Islet of Langerhans (tissue), 1 donor: ENCODE measurements around the gene KCNMA1.

ENCODE experiments used
- FAIRE-seq: peaks from one replicate; lab custom pipeline; 2011; peaks lifted over from hg19 to GRCh38; lab: Jason Lieb, UNC

The KCNMA1 gene

GRCh38 chr10:77007834-77008233 lies 629.8 kb downstream of the KCNMA1 start:
- FAIRE-seq = no peak

GRCh38 chr10:77006836-77007511 lies 630.6 kb downstream of the KCNMA1 start:
- no peak for FAIRE-seq

GRCh38 chr10:77005871-77006270 lies 631.7 kb downstream of the KCNMA1 start:
- FAIRE-seq = no peak

DNA sequence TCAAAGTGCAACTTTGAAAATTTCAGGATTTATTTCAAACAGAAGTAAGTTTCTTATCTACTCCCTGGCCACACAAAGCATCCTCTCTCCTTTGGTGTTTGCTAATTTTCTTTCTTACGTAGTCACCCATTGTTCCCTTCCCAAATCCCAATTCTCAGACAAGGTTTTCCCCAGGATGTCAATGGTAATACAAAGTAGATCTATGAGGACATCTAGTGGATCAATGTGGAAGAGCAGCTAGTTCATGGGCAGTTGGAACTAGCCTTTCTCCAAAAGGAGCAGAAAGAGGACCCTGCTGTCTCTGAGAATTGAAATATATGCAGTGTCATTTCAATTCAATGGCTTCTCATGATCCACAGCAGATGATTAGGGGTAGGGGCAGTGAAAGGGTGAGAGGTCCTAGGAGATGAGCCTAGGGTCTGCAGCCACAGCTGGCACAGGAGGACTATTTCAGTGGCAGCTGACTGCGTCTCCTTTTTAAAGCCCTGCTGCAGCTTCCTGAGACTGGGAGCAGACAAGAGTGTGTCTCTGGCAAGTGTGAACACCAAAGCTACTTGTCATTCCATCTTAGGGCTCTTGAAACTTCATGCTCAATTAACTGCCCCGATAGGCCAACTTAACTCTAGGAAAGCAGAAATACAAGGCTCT lies 632.6 kb downstream of the KCNMA1 start:
- peak; percentile 82 for FAIRE-seq

DNA sequence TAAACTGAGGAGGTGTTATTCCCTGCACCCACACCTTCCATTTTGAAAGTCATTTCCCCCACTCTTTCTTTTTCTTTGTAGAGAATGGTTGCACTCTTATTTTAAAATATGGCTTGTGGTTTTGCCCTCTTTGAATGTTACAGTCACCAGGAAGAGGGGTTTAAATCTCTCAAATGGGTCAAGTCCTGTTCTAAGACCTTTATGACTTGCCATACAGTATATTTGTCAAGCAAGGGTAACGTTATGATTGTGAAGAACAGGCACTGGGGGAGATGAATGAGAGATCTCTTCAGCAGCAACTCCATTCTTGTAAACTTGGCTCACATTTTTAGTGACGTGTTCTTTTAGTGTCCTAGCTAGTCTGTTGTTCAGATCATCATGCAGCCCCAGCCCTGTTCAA lies 634.7 kb downstream of the KCNMA1 start:
- FAIRE-seq = no peak

DNA sequence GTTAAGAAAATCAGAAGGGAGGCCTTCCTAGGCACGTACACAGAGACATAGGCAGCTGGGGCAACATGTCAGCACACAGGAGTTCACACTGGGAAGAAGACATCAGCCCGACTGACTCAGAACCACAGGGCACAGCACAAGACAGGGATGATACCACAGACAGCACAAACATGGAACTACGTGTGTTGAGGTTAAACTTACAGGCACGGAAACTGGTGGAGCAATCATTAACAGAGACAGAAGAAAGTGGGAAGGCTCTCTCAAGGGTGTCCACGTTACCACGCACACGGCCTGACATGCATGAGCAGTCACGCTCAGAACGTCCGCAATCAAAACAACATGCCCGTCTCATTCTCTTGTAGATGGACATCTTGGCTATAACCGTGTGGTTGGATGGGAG lies 636.4 kb downstream of the KCNMA1 start:
- no peak for FAIRE-seq

DNA sequence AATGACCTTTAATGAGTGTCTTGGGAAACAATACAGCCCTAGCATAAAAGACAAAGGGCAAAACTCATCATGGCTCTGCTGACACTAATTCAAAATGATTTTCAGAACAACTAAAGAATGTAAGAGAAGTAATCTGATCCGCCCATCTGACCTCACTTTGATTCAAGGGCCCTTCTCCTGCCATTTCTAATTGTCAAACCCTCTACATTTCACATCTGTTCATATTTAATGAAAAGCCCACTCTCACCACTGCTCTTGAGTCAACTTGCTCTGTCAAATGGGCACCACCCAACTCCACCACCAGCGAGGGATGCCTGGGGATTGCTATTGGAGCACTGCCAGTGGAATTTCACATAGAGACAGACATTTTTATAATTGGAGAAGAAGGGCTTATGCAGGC lies 639.2 kb downstream of the KCNMA1 start:
- FAIRE-seq = no peak

DNA sequence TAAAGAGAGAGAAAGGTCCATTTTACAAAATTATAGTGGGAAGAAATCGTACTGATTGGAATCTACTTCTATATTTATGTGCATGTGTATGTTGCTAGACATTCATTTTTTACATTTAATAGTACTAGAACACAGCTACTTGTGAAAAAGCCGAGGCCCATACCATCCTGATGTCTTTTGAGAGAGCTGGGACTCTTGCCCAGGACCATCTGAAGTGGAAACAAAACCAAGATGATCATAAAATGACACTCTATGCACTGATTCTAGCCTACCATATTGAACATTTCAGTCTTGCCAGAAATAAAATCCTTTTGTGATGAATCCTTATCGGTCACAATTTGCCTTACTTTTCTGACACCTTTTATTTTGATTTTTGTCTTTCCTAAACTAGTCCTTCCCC lies 640.0 kb downstream of the KCNMA1 start:
- no peak for FAIRE-seq

GRCh38 chr10:76995023-76995422 lies 642.6 kb downstream of the KCNMA1 start:
- no peak for FAIRE-seq

DNA sequence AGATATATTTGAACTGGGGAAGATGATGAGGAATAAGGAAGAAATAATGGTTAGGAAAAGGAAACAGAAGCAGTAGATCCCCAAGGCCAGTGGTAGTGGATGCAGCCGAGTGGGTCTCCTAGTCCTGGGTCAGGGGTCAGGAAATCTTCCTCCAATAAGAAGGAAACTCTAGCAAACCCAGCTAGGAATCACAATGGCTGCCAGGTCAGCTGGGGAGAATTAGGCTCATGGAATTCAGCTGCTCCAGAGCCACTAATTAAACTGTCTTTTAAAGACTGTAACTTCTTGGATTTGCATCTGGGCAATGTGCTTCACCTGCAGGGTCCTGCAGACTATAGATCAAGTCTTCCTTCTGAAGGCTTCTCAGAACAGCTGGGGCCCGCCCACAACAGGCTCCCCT lies 644.4 kb downstream of the KCNMA1 start:
- FAIRE-seq = no peak

DNA sequence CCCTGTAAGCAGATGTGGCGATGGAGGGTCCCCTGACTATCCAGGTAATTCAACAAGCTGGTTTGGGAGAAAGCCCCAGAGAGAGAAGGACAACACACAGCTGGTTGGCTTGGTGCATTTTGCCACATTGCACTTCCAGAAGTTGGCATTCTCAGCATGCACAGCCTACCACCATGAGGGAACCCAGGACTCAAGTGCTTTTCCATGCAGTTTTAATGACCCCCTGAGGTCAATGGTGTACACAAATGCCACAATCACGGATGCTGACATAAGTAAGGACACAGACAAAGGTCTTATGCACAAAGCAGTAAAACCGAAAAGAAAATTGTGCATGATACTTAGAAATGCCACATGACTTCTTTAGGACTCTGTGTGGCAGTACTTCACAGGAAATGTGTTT lies 645.1 kb downstream of the KCNMA1 start:
- FAIRE-seq = no peak

GRCh38 chr10:76991621-76992020 lies 646.0 kb downstream of the KCNMA1 start:
- FAIRE-seq = no peak

DNA sequence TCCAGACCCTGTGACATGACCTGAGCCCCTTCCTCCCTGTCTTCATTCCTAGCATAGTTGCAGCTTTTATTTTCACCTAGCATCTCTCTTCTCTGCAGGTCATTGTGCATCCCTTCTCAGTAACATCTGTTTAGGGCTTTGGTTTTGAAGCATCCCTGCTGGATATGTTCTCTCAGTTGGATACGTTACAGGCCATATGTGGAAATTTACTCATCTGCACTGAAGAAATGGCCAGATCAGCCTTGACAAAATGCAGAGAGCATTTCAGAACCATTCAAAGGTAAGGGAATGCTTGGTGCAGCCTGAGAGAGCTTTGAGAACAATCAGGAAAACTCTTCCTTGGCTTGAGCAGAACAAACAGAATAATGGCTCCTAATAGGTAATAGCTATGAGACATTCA lies 647.0 kb downstream of the KCNMA1 start:
- FAIRE-seq = no peak

- peak; percentile 80 for FAIRE-seq
Measured at GRCh38 chr10:76984559-76985443, 652.8 kb downstream of the KCNMA1 start.

DNA sequence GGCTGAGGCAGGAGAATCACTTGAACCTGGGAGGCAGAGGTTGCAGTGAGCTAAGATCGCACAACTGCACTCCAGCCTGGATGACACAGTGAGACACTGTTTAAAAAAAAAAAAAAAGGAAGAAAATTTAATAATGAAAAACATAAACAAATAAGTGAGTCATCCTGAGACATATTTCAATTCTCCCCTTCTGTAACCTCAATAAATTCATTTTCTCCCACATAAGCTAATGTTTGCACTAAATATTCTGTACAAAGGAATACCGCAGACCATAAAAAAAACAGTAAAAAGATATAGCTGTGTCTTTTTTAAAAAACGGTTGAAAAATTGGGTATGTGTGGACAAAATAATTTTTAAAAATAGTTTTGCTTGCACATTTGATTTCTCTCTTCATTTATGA lies 654.0 kb downstream of the KCNMA1 start:
- FAIRE-seq = no peak

DNA sequence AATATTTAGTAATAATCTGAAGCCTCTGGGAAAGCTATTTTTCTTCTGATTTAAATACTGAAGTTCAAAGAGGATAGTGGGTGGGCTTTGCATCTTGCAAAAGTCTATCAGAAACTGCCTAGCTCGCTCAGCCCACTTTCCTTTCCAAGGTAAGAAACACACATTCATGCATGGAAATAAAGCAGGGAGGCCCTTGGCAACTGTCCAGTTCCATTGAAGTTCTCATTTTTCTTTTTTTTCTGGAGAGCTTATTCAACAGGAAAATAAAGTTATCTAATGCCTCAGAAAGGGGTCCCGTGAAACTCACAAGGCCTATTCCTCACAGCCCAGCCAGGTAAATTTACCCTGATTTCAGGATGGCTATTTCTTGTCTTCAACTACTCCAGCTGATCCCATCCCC lies 654.9 kb downstream of the KCNMA1 start:
- FAIRE-seq = no peak

DNA sequence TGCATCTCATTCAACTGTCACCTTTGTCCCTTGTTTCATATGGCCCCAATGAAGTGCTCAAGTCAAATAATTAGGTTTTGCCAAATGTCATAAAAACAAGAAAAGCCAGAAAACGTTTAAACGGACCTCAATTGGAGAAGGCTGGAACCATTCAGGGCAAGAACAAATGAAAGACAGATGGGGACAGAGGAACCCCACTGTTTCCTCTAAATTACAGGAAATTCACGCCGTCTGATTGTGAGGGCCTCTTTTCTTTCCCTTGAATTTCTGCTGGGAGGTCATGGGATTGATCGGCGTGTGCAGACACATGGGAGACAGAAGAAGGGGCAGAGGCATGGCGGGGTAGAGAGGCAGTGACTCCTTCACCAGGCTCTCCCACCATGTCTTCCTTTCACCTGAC lies 656.4 kb downstream of the KCNMA1 start:
- FAIRE-seq = no peak

GRCh38 chr10:76977901-76978300 lies 659.7 kb downstream of the KCNMA1 start:
- FAIRE-seq = no peak

- FAIRE-seq = no peak
Measured at GRCh38 chr10:76977046-76977445, 660.6 kb downstream of the KCNMA1 start.

GRCh38 chr10:76976142-76976541 lies 661.5 kb downstream of the KCNMA1 start:
- FAIRE-seq = no peak

- FAIRE-seq = no peak
Measured at GRCh38 chr10:76975126-76975525, 662.5 kb downstream of the KCNMA1 start.

DNA sequence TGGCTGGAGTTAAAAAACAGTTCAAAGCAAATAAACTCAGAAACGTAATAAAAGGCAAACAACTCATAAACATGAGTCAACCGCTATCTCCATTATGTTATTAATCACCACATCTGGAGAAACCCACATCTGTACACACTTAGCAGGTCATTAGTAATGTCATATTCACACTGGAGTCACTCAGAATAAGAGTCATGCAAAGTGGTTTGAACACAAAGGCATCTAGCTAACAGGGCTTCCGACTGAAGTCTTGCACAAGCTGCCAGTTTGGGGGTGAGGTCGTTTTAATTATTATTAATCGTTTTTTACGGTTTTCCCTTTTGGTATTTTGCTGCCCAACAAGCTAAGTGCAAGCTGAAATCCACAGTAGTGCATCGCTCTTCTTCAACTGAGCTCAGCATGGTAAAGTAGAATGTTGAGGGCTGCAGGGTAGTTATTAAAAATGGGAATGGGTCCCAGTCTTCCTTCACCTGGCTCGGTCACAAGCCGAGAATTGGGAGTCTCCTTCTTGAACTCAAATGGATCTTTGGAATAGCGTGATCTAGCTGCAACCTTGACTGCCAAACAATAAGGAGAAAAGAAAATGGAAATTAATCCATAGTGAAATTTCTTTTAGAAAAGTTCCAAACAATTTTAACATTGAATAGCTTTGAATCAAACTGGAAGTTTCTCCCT lies 663.5 kb downstream of the KCNMA1 start:
- no peak for FAIRE-seq
